ENCODE measurements around the gene RPS13. TPM values are rescaled to one million over a fixed set of nuclear protein-coding genes. Genes with fewer than 3 reads are reported as not detected.
"Not testable (repeated sequence)": the region's sequence is repeated elsewhere in the genome, so short reads cannot be mapped to it uniquely, and the experiment has no call there.

RPS13 gene
- total and polyA plus RNA-seq, 7 experiments from 2014 or later = 1,062 to 3,246 (median 2,294) TPM

GRCh38 chr11:17075506-17075905 lies 2.0 kb downstream of the RPS13 start:
- Mint-ChIP-seq H3K36me3 (peaks cover 10 to 34% (median 27%) of the 10 kb centered on the region in 5 donors), H3K27me3 (no peaks in the 10 kb centered on the region), H3K9me3 (peaks cover 0 to 3% (median 0%) of the 10 kb centered on the region in 11 donors), H3K27ac (peak overlapping the region; percentile 18 to 99 (median 96)), H3K4me3 (peak overlapping the region; percentile 71 to 99 (median 98)), H3K4me1 (peaks cover 25 to 60% (median 37%) of the 10 kb centered on the region in 7 donors)
- DNase-seq = no peak
- H3K27me3 ChIP-seq (ENCODE audit: control insufficient read depth in 2 of 2, insufficient read depth in 2 of 2, low read length in 2 of 2) = no peaks in the 10 kb centered on the region
- no peak overlapping the region for H3K4me3 ChIP-seq (ENCODE audit: low read length)
- H3K4me1 ChIP-seq (ENCODE audit: control insufficient read depth in 2 of 2, insufficient read depth in 2 of 2, low read length in 2 of 2) = peaks cover 12 to 27% of the 10 kb centered on the region in 2 donors
- H3K9me3 ChIP-seq (ENCODE audit: control insufficient read depth in 2 of 3, low read length in 3 of 3) = no peaks in the 10 kb centered on the region
- ChIA-PET POLR2A (interaction anchor here (1.7 to 2.7 kb wide), 2 partner anchors 200 to 336 kb away, joined by 5 to 16 read pairs; partner anchors contain the start of gene NUCB2), CTCF (no interaction called here)
- H3K27ac ChIP-seq (ENCODE audit: low read depth, low read length) = peak overlapping the region; percentile 91
- H3K36me3 ChIP-seq (ENCODE audit: control insufficient read depth in 2 of 3, insufficient read depth in 3 of 3, low read length in 3 of 3) = peaks cover 7 to 30% (median 9%) of the 10 kb centered on the region in 3 experiments
- intact Hi-C loops (cut with micrococcal nuclease) = loop anchor here (5.0 to 10.0 kb wide), 4 partner anchors 277 to 1557 kb away; partner anchors contain the start of genes LDHA (in 1 of the 2), NCR3LG1 (in 1 of the 2), SAAL1 (in 1 of the 2) and SPTY2D1 (in 1 of the 2)
- no peak for ATAC-seq

- DNase-seq (no peak), ATAC-seq (no peak)
- intact Hi-C loops (cut with micrococcal nuclease) = loop anchor here (10.0 kb wide), 2 partner anchors 1031 to 1321 kb away; partner anchors contain the start of genes LDHA (in 1 of the 2) and SAAL1 (in 1 of the 2)
- ChIA-PET POLR2A (no interaction called here), CTCF (no interaction called here)
- no peaks in the 10 kb centered on the region for H3K27me3 ChIP-seq (ENCODE audit: control insufficient read depth in 2 of 2, insufficient read depth in 2 of 2, low read length in 2 of 2)
- Mint-ChIP-seq H3K27me3 (no peaks in the 10 kb centered on the region), H3K9me3 (peaks cover 0 to 3% (median 0%) of the 10 kb centered on the region in 11 donors), H3K27ac (peak overlapping the region in 7 of 9 donors; percentile 8 to 75 (median 59)), H3K4me1 (peaks cover 23 to 50% (median 31%) of the 10 kb centered on the region in 7 donors), H3K4me3 (peak overlapping the region in 1 of 10 donors; percentile 5), H3K36me3 (peaks cover 10 to 34% (median 23%) of the 10 kb centered on the region in 5 donors)
- no peak overlapping the region for H3K27ac ChIP-seq (ENCODE audit: low read depth, low read length)
- H3K36me3 ChIP-seq (ENCODE audit: control insufficient read depth in 2 of 3, insufficient read depth in 3 of 3, low read length in 3 of 3) = peaks cover 7 to 30% (median 9%) of the 10 kb centered on the region in 3 experiments
- no peak overlapping the region for H3K4me3 ChIP-seq (ENCODE audit: low read length)
- H3K4me1 ChIP-seq (ENCODE audit: control insufficient read depth in 2 of 2, insufficient read depth in 2 of 2, low read length in 2 of 2) = peaks cover 12 to 26% of the 10 kb centered on the region in 2 donors
- H3K9me3 ChIP-seq (ENCODE audit: control insufficient read depth in 2 of 3, low read length in 3 of 3) = no peaks in the 10 kb centered on the region
These were observed 4.0 kb downstream of the RPS13 start for GRCh38 chr11:17073370-17074027.

GRCh38 chr11:17067417-17067816 lies 10.1 kb downstream of the RPS13 start:
- CTCF ChIA-PET = no interaction called here
- intact Hi-C loops (cut with micrococcal nuclease) = loop anchor here in 1 of 2 donors (10.0 kb wide), 1 partner anchor 133 kb away; no protein-coding TSS in a partner anchor

GRCh38 chr11:17066691-17067090 lies 10.8 kb downstream of the RPS13 start:
- ChIA-PET POLR2A (interaction anchor here (1.1 kb wide), 1 partner anchor 46 kb away, joined by 3 read pairs; no protein-coding TSS in a partner anchor), CTCF (no interaction called here)
- Mint-ChIP-seq H3K4me1 (peaks cover 0 to 4% (median 0%) of the 10 kb centered on the region in 7 donors), H3K4me3 (no peak overlapping the region), H3K27me3 (no peaks in the 10 kb centered on the region), H3K9me3 (no peaks in the 10 kb centered on the region), H3K36me3 (peaks cover 0 to 3% (median 2%) of the 10 kb centered on the region in 5 donors), H3K27ac (peak overlapping the region in 1 of 9 donors; percentile 67)
- Histone ChIP-seq H3K4me3 (ENCODE audit: low read length) (no peak overlapping the region), H3K27me3 (ENCODE audit: control insufficient read depth in 2 of 2, insufficient read depth in 2 of 2, low read length in 2 of 2) (no peaks in the 10 kb centered on the region), H3K4me1 (ENCODE audit: control insufficient read depth in 2 of 2, insufficient read depth in 2 of 2, low read length in 2 of 2) (no peaks in the 10 kb centered on the region), H3K27ac (ENCODE audit: low read depth, low read length) (no peak overlapping the region), H3K36me3 (ENCODE audit: control insufficient read depth in 2 of 3, insufficient read depth in 3 of 3, low read length in 3 of 3) (no peaks in the 10 kb centered on the region), H3K9me3 (ENCODE audit: control insufficient read depth in 2 of 3, low read length in 3 of 3) (no peaks in the 10 kb centered on the region)
- intact Hi-C loops (cut with micrococcal nuclease) = loop anchor here in 1 of 2 donors (10.0 kb wide), 1 partner anchor 132 kb away; no protein-coding TSS in a partner anchor
- DNase-seq (no peak), ATAC-seq (no peak)

More at GRCh38 chr11:17067417-17067816, 10.1 kb downstream of the RPS13 start:
- Histone ChIP-seq H3K27me3 (ENCODE audit: control insufficient read depth in 2 of 2, insufficient read depth in 2 of 2, low read length in 2 of 2) (no peaks in the 10 kb centered on the region), H3K4me3 (ENCODE audit: low read length) (no peak overlapping the region), H3K4me1 (ENCODE audit: control insufficient read depth in 2 of 2, insufficient read depth in 2 of 2, low read length in 2 of 2) (no peaks in the 10 kb centered on the region), H3K36me3 (ENCODE audit: control insufficient read depth in 2 of 3, insufficient read depth in 3 of 3, low read length in 3 of 3) (no peaks in the 10 kb centered on the region), H3K9me3 (ENCODE audit: control insufficient read depth in 2 of 3, low read length in 3 of 3) (no peaks in the 10 kb centered on the region), H3K27ac (ENCODE audit: low read depth, low read length) (no peak overlapping the region)
- Mint-ChIP-seq H3K27ac (no peak overlapping the region), H3K36me3 (peaks cover 0 to 3% (median 2%) of the 10 kb centered on the region in 5 donors), H3K4me3 (no peak overlapping the region), H3K9me3 (no peaks in the 10 kb centered on the region), H3K4me1 (peaks cover 0 to 4% (median 0%) of the 10 kb centered on the region in 7 donors), H3K27me3 (no peaks in the 10 kb centered on the region)
- DNase-seq (no peak), ATAC-seq (no peak)
- POLR2A ChIA-PET = interaction anchor here (1.1 kb wide), 1 partner anchor 45 kb away, joined by 3 read pairs; no protein-coding TSS in a partner anchor

GRCh38 chr11:17063171-17064002 lies 14.1 kb downstream of the RPS13 start:
- Histone ChIP-seq H3K27ac (ENCODE audit: low read depth, low read length) (no peak overlapping the region), H3K27me3 (ENCODE audit: control insufficient read depth in 2 of 2, insufficient read depth in 2 of 2, low read length in 2 of 2) (no peaks in the 10 kb centered on the region), H3K4me3 (ENCODE audit: low read length) (no peak overlapping the region), H3K4me1 (ENCODE audit: control insufficient read depth in 2 of 2, insufficient read depth in 2 of 2, low read length in 2 of 2) (no peaks in the 10 kb centered on the region), H3K36me3 (ENCODE audit: control insufficient read depth in 2 of 3, insufficient read depth in 3 of 3, low read length in 3 of 3) (no peaks in the 10 kb centered on the region), H3K9me3 (ENCODE audit: control insufficient read depth in 2 of 3, low read length in 3 of 3) (no peaks in the 10 kb centered on the region)
- Mint-ChIP-seq H3K4me3 (no peak overlapping the region), H3K27ac (no peak overlapping the region), H3K4me1 (peaks cover 0 to 2% (median 0%) of the 10 kb centered on the region in 7 donors), H3K9me3 (no peaks in the 10 kb centered on the region), H3K27me3 (peaks cover 0 to 4% (median 0%) of the 10 kb centered on the region in 5 donors), H3K36me3 (no peaks in the 10 kb centered on the region)
- intact Hi-C loops (cut with micrococcal nuclease) = loop anchor here (1.0 to 10.0 kb wide), 5 partner anchors 117 to 278 kb away; no protein-coding TSS in a partner anchor
- ATAC-seq (peak; percentile 67), DNase-seq (peak in 1 of 9 donors; percentile 65)
- ChIA-PET POLR2A (no interaction called here), CTCF (interaction anchor here (1.3 kb wide), 1 partner anchor 126 kb away, joined by 3 read pairs; no protein-coding TSS in a partner anchor)

GRCh38 chr11:17051146-17051545 lies 26.3 kb downstream of the RPS13 start:
- H3K36me3 Mint-ChIP-seq; H3K27me3 ChIP-seq (ENCODE audit: control insufficient read depth in 2 of 2, insufficient read depth in 2 of 2, low read length in 2 of 2); H3K4me3 ChIP-seq (ENCODE audit: low read length); intact Hi-C loops (cut with micrococcal nuclease); H3K27ac ChIP-seq (ENCODE audit: low read depth, low read length); H3K9me3 Mint-ChIP-seq; H3K9me3 ChIP-seq (ENCODE audit: control insufficient read depth in 2 of 3, low read length in 3 of 3); H3K36me3 ChIP-seq (ENCODE audit: control insufficient read depth in 2 of 3, insufficient read depth in 3 of 3, low read length in 3 of 3); H3K27ac Mint-ChIP-seq; DNase-seq; H3K27me3 Mint-ChIP-seq; POLR2A ChIA-PET; H3K4me3 Mint-ChIP-seq; ATAC-seq; H3K4me1 Mint-ChIP-seq; H3K4me1 ChIP-seq (ENCODE audit: control insufficient read depth in 2 of 2, insufficient read depth in 2 of 2, low read length in 2 of 2); CTCF ChIA-PET: not testable (repeated sequence)
